Transverse colon (tissue), 4 donors: ENCODE data around the gene KLF15. TPM values are rescaled to one million over a fixed set of nuclear protein-coding genes. Genes with fewer than 3 reads are reported as not detected.

ENCODE experiments used
- DNase-seq: peaks from one replicate; pipeline ENCODE4 v3.0.0-alpha.2; 2019
- H3K27ac ChIP-seq, 4 donors: fragments of 200-600 bp; sonication (generic); 2 replicates each; pipeline ENCODE4 v1.5.1; 2016 to 2018; ENCODE audit warnings: inconsistent platforms in 4 of 4
- H3K27me3 ChIP-seq: fragments of 200-600 bp; sonication (generic); 2 replicates; pipeline ENCODE4 v1.5.1; 2017; ENCODE audit warnings: inconsistent platforms
- H3K36me3 ChIP-seq, 4 donors: fragments of 200-600 bp; sonication (generic); 2 replicates each; pipeline ENCODE4 v1.5.1; 2017 to 2019; ENCODE audit warnings: inconsistent platforms in 4 of 4
- H3K4me1 ChIP-seq, 4 donors: fragments of 200-600 bp; sonication (generic); 2 replicates each; pipeline ENCODE4 v1.5.1; 2017 to 2020; ENCODE audit warnings: inconsistent platforms in 4 of 4
- H3K4me3 ChIP-seq, 4 donors: fragments of 200-600 bp; sonication (generic); 1 replicate in 1 of 4; 2 replicates in 3 of 4; pipeline versions ENCODE4 v1.5.1 to v1.6.1; 2017 to 2019; ENCODE audit warnings: inconsistent platforms in 4 of 4
- H3K9me3 ChIP-seq, 2 donors: fragments of 200-600 bp; sonication (generic); 2 replicates each; pipeline ENCODE4 v1.5.1; 2017 to 2019; ENCODE audit warnings: inconsistent platforms in 2 of 2
- CTCF ChIP-seq, 5 experiments: fragments of 200-600 bp in 3 of 5; fragments of 450-650 bp in 2 of 5; sonication (generic) in 3 of 5; IDR thresholded peaks; 1 replicate in 2 of 5; 2 replicates in 3 of 5; pipeline ENCODE4 v1.5.1; 2016 to 2017; ENCODE audit warnings: antibody characterized with exemption in 5 of 5, inconsistent platforms in 3 of 5, mild to moderate bottlenecking in 2 of 5, moderate library complexity in 1 of 5
- EP300 ChIP-seq: sonication (generic); formaldehyde crosslinking; IDR thresholded peaks from one replicate; pipeline ENCODE4 v1.6.1; 2017; ENCODE audit warnings: antibody characterized with exemption, low read depth
- POLR2A ChIP-seq: fragments of 450-650 bp; IDR thresholded peaks from one replicate; pipeline ENCODE4 v1.6.1; 2016; ENCODE audit warnings: antibody characterized with exemption, mild to moderate bottlenecking, moderate library complexity
- POLR2AphosphoS5 ChIP-seq, 3 donors: sonication (generic); formaldehyde crosslinking; IDR thresholded peaks; one replicate each; pipeline ENCODE4 v1.6.1; 2016; ENCODE audit warnings: antibody characterized with exemption in 3 of 3
- whole genome bisulfite sequencing, 2 donors: methylation state at CpG; one replicate each; pipeline ENCODE4 v1.1.5; 2018; ENCODE audit warnings: low coverage in 1 of 2; 5-methylcytosine and 5-hydroxymethylcytosine counted together
- in situ Hi-C, 4 donors: fragments of 200-750 bp; cut with MboI; loops; one replicate each; pipeline versions ENCODE4 v1.15.0 to v1.15.1; 2017; ENCODE audit warnings: low sequenced_read_pairs in 3 of 4, low pct_ligation_motif_present in 1 of 4, low pct_unique_long_range_greater_than_20kb in 1 of 4
- intact Hi-C: fragments of 100-400 bp; cut with DNase I; formaldehyde crosslinking; loops from one replicate; pipeline ENCODE4 v1.15.1; 2023; ENCODE audit warnings: low total_unique reads
- total RNA-seq, 4 donors: library from RNA; depleted of rRNA; stranded (reverse); fragments of >200 nt; gene quantifications; one replicate each; pipeline ENCODE4 v1.1.0, GENCODE V29; 2016

The KLF15 gene
- total RNA-seq, 4 donors from 2014 or later: 4.0 to 19.5 (median 8.4) TPM

- no peaks in the 10 kb centered on the region for H3K27me3 ChIP-seq
- TF ChIP-seq POLR2A (no peak), EP300 (no peak), POLR2AphosphoS5 (IDR thresholded peaks at IDR 0.05) (no peak), CTCF (IDR thresholded peaks at IDR 0.05) (no peak)
- H3K4me1 ChIP-seq: peaks cover 0 to 5% (median 0%) of the 10 kb centered on the region in 4 donors
- H3K9me3 ChIP-seq: no peaks in the 10 kb centered on the region
- no peak overlapping the region for H3K4me3 ChIP-seq
- no peak overlapping the region for H3K27ac ChIP-seq
- WGBS, 2 donors: 90 to 91% methylated on average over 2 to 14 of the region's 14 CpGs
- in situ Hi-C loops: no loop called here
- no peaks in the 10 kb centered on the region for H3K36me3 ChIP-seq
- intact Hi-C loops: no loop called here
- DNase-seq: no peak
Observed at GRCh38 chr3:126317029-126317996, 39.9 kb downstream of the KLF15 start.

GRCh38 chr3:126316501-126316939, 40.7 kb downstream of the KLF15 start:
- no peak for TF ChIP-seq POLR2A
- TF ChIP-seq POLR2AphosphoS5 (IDR thresholded peaks at IDR 0.05): no peak
- no peak for TF ChIP-seq CTCF (IDR thresholded peaks at IDR 0.05)
- TF ChIP-seq EP300: no peak
- in situ Hi-C loops (no loop called here), intact Hi-C loops (no loop called here)
- Histone ChIP-seq H3K27ac (no peak overlapping the region), H3K27me3 (no peaks in the 10 kb centered on the region), H3K36me3 (no peaks in the 10 kb centered on the region), H3K9me3 (no peaks in the 10 kb centered on the region), H3K4me3 (no peak overlapping the region), H3K4me1 (peaks cover 0 to 5% (median 0%) of the 10 kb centered on the region in 4 donors)
- WGBS, 2 donors: 74 to 100% methylated on average over 3 to 8 of the region's 8 CpGs
- no peak for DNase-seq

- 58 to 68% methylated on average over 12 of the region's 12 CpGs for WGBS, 2 donors
- H3K4me1 ChIP-seq: peaks cover 0 to 5% (median 0%) of the 10 kb centered on the region in 4 donors
- H3K36me3 ChIP-seq: no peaks in the 10 kb centered on the region
- no peak overlapping the region for H3K27ac ChIP-seq
- H3K4me3 ChIP-seq: no peak overlapping the region
- no peaks in the 10 kb centered on the region for H3K9me3 ChIP-seq
- in situ Hi-C loops: no loop called here
- intact Hi-C loops: no loop called here
- no peak for TF ChIP-seq EP300
- TF ChIP-seq CTCF (IDR thresholded peaks at IDR 0.05): no peak
- TF ChIP-seq POLR2AphosphoS5 (IDR thresholded peaks at IDR 0.05): no peak
- no peak for TF ChIP-seq POLR2A
- DNase-seq: no peak
- no peaks in the 10 kb centered on the region for H3K27me3 ChIP-seq
Observed at GRCh38 chr3:126316031-126316461, 41.2 kb downstream of the KLF15 start.

- Histone ChIP-seq H3K4me1 (peaks cover 0 to 5% (median 0%) of the 10 kb centered on the region in 4 donors), H3K27me3 (no peaks in the 10 kb centered on the region), H3K9me3 (no peaks in the 10 kb centered on the region), H3K27ac (no peak overlapping the region), H3K36me3 (no peaks in the 10 kb centered on the region), H3K4me3 (no peak overlapping the region)
- TF ChIP-seq POLR2A (no peak), POLR2AphosphoS5 (IDR thresholded peaks at IDR 0.05) (no peak), EP300 (no peak)
- 72 to 76% methylated on average over 4 to 11 of the region's 11 CpGs for WGBS, 2 donors
- no peak for DNase-seq
- in situ Hi-C loops (no loop called here), intact Hi-C loops (no loop called here)
Observed at GRCh38 chr3:126314790-126315658, 42.2 kb downstream of the KLF15 start.
